H1 (cell line): ENCODE measurements around the gene CAP2. TPM values are rescaled to one million over a fixed set of nuclear protein-coding genes. Genes with fewer than 3 reads are reported as not detected.

Experiments used
- CTCF ChIA-PET: fragments of 300-600 bp; sonication (Branson Sonifier 250); formaldehyde crosslinking; loops from one replicate; lab custom pipeline; 2021; ENCODE audit not compliant: partially characterized antibody; lab: Charles Lee
- POLR2A ChIA-PET: fragments of 300-600 bp; sonication (Branson Sonifier 250); formaldehyde crosslinking; loops from one replicate; lab custom pipeline; 2021; ENCODE audit warnings: inconsistent platforms; ENCODE audit not compliant: partially characterized antibody; lab: Charles Lee
- DNase-seq, 2 experiments: peaks; one replicate each; pipeline versions ENCODE4 v3.0.0 to v3.0.0-alpha.2; 2010 to 2022; ENCODE audit warnings: low spot score in 2 of 2, low read depth in 1 of 2, mixed read lengths in 1 of 2
- FAIRE-seq: peaks from 2 replicates; lab custom pipeline; 2011; peaks lifted over from hg19 to GRCh38; lab: Jason Lieb, UNC
- H2AFZ ChIP-seq: 2 replicates; pipeline ENCODE4 v1.8.1; 2012; ENCODE audit warnings: low read length, inconsistent platforms
- H2AK5ac ChIP-seq: 2 replicates; pipeline ENCODE4 v1.6.1; 2013; ENCODE audit warnings: low read depth, low read length
- H2BK120ac ChIP-seq: replicated peaks from 2 replicates; pipeline ENCODE3; 2013; ENCODE audit warnings: low read depth, low read length, inconsistent platforms
- H2BK12ac ChIP-seq: 2 replicates; pipeline ENCODE4 v1.6.1; 2013; ENCODE audit warnings: low read depth, low read length
- H2BK15ac ChIP-seq: 2 replicates; pipeline ENCODE4 v1.6.1; 2013; ENCODE audit warnings: low read length
- H2BK20ac ChIP-seq: 2 replicates; pipeline ENCODE4 v1.6.1; 2013; ENCODE audit warnings: low read length
- H2BK5ac ChIP-seq: 2 replicates; pipeline ENCODE4 v1.6.1; 2013; ENCODE audit warnings: low read depth, low read length
- H3K14ac ChIP-seq: 2 replicates; pipeline ENCODE4 v1.6.1; 2013; ENCODE audit warnings: inconsistent platforms; ENCODE audit not compliant: insufficient read length
- H3K18ac ChIP-seq: 2 replicates; pipeline ENCODE4 v1.6.1; 2013; ENCODE audit warnings: low read length; ENCODE audit errors: extremely low read depth
- H3K23ac ChIP-seq: 2 replicates; pipeline ENCODE4 v1.6.1; 2013; ENCODE audit warnings: inconsistent platforms; ENCODE audit not compliant: insufficient read length
- H3K23me2 ChIP-seq: 2 replicates; pipeline ENCODE4 v1.6.1; 2013; ENCODE audit warnings: low read depth, low read length
- H3K27ac ChIP-seq: 2 replicates; pipeline ENCODE4 v1.6.1; 2011; ENCODE audit warnings: low read depth, low read length, inconsistent platforms
- H3K27me3 ChIP-seq, 4 experiments: replicated peaks in 1 of 4; 1 replicate in 1 of 4; 2 replicates in 3 of 4; pipeline versions ENCODE4 v1.6.1 to v1.8.1; 2011 to 2013; ENCODE audit warnings: low read length in 3 of 4, mild to moderate bottlenecking in 3 of 4, inconsistent platforms in 2 of 4, mixed read lengths in 2 of 4, moderate library complexity in 1 of 4; ENCODE audit not compliant: control insufficient read depth in 3 of 4, insufficient read depth in 3 of 4; ENCODE audit errors: extremely low read depth in 1 of 4
- H3K36me3 ChIP-seq, 4 experiments: 2 replicates each; pipeline versions ENCODE4 v1.6.1 to v1.8.1; 2011 to 2013; ENCODE audit warnings: mild to moderate bottlenecking in 4 of 4, low read length in 3 of 4, moderate library complexity in 2 of 4, control low read depth in 1 of 4, inconsistent platforms in 1 of 4; ENCODE audit not compliant: insufficient read depth in 4 of 4, control insufficient read depth in 2 of 4
- H3K4ac ChIP-seq: replicated peaks from 2 replicates; pipeline ENCODE3; 2013; ENCODE audit warnings: low read length, low read depth, mixed read lengths, inconsistent platforms; ENCODE audit not compliant: insufficient read length
- H3K4me1 ChIP-seq, 4 experiments: replicated peaks in 1 of 4; 1 replicate in 1 of 4; 2 replicates in 3 of 4; pipeline versions ENCODE4 v1.6.1 to v1.8.1; 2011 to 2013; ENCODE audit warnings: low read length in 3 of 4, inconsistent platforms in 2 of 4, mixed read lengths in 1 of 4; ENCODE audit not compliant: insufficient read depth in 4 of 4, control insufficient read depth in 3 of 4
- H3K4me2 ChIP-seq, 2 experiments: 2 replicates each; pipeline versions ENCODE4 v1.6.1 to v1.8.1; 2011 to 2013; ENCODE audit warnings: low read depth in 2 of 2, low read length in 2 of 2, control low read depth in 1 of 2, inconsistent platforms in 1 of 2, mild to moderate bottlenecking in 1 of 2; ENCODE audit not compliant: insufficient read depth in 1 of 2
- H3K4me3 ChIP-seq, 4 experiments: fragments of 200-600, 300-600 bp in 1 of 4; sonication (generic), shearing (Covaris generic), sonication (Bioruptor Twin) in 1 of 4; 2 replicates each; pipeline versions ENCODE4 v1.5.1 to v1.8.1; 2011 to 2016; ENCODE audit warnings: low read length in 4 of 4, low read depth in 3 of 4, control low read depth in 2 of 4, inconsistent platforms in 2 of 4, mild to moderate bottlenecking in 2 of 4, mixed read lengths in 1 of 4, moderate library complexity in 1 of 4; ENCODE audit not compliant: insufficient read depth in 2 of 4; ENCODE audit errors: extremely low read depth in 1 of 4
- H3K56ac ChIP-seq: replicated peaks from 2 replicates; pipeline ENCODE3; 2013; ENCODE audit warnings: low read depth, mild to moderate bottlenecking, mixed read lengths, low read length, inconsistent platforms; ENCODE audit not compliant: insufficient read length
- H3K79me1 ChIP-seq: 2 replicates; pipeline ENCODE4 v1.6.1; 2013; ENCODE audit warnings: low read depth, low read length, control low read depth
- H3K79me2 ChIP-seq, 2 experiments: 2 replicates each; pipeline versions ENCODE4 v1.6.1 to v1.8.1; 2012 to 2013; ENCODE audit warnings: low read length in 2 of 2, mild to moderate bottlenecking in 2 of 2, inconsistent platforms in 1 of 2; ENCODE audit not compliant: insufficient read depth in 2 of 2, control insufficient read depth in 1 of 2
- H3K9ac ChIP-seq, 4 experiments: replicated peaks in 1 of 4; 1 replicate in 1 of 4; 2 replicates in 3 of 4; pipeline versions ENCODE4 v1.6.1 to v1.8.1; 2011 to 2013; ENCODE audit warnings: low read depth in 3 of 4, low read length in 3 of 4, control low read depth in 2 of 4, mild to moderate bottlenecking in 2 of 4, moderate library complexity in 2 of 4, inconsistent platforms in 1 of 4; ENCODE audit errors: extremely low read depth in 1 of 4
- H3K9me3 ChIP-seq, 2 experiments: 2 replicates each; pipeline versions ENCODE4 v1.6.1 to v1.8.1; 2012 to 2013; ENCODE audit warnings: mild to moderate bottlenecking in 2 of 2, moderate library complexity in 2 of 2, control low read depth in 1 of 2, inconsistent platforms in 1 of 2, low read depth in 1 of 2, low read length in 1 of 2, mixed read lengths in 1 of 2; ENCODE audit not compliant: insufficient read depth in 2 of 2
- H4K20me1 ChIP-seq, 2 experiments: replicated peaks in 1 of 2; 2 replicates each; pipeline versions ENCODE3 to v1.8.1; 2011 to 2013; ENCODE audit warnings: inconsistent platforms in 2 of 2, low read length in 2 of 2, mild to moderate bottlenecking in 1 of 2; ENCODE audit not compliant: insufficient read depth in 2 of 2, control insufficient read depth in 1 of 2
- H4K5ac ChIP-seq: 2 replicates; pipeline ENCODE4 v1.6.1; 2013; ENCODE audit warnings: low read length, low read depth, mixed read lengths, inconsistent platforms; ENCODE audit not compliant: insufficient read length
- H4K8ac ChIP-seq: 2 replicates; pipeline ENCODE4 v1.8.0; 2013; ENCODE audit warnings: mild to moderate bottlenecking, moderate library complexity, low read length, inconsistent platforms; ENCODE audit not compliant: insufficient read depth; ENCODE audit errors: extremely low read depth
- H4K91ac ChIP-seq: replicated peaks from 2 replicates; pipeline ENCODE3; 2013; ENCODE audit warnings: low read length, mixed read lengths, inconsistent platforms; ENCODE audit not compliant: insufficient read length
- CBX5 ChIP-seq: fragments of 300-800, 300-1000 bp; sonication (generic); IDR thresholded peaks from 2 replicates; pipeline ENCODE4 v1.7.1; 2016; ENCODE audit warnings: antibody characterized with exemption, low read length, low read depth
- SUZ12 ChIP-seq: fragments of 200-600 bp; sonication (generic); IDR thresholded peaks from 2 replicates; pipeline ENCODE4 v1.6.1; 2012; ENCODE audit warnings: mild to moderate bottlenecking, inconsistent platforms, low read length, moderate library complexity, mixed read lengths
- TBP ChIP-seq: IDR thresholded peaks from 2 replicates; pipeline ENCODE4 v1.6.1; 2011; ENCODE audit warnings: low read depth, low read length, improper control_type of control experiment
- ZNF274 ChIP-seq: IDR thresholded peaks from 2 replicates; pipeline ENCODE4 v1.7.0; 2012; ENCODE audit warnings: low read length, borderline replicate concordance; ENCODE audit errors: extremely low read depth
- WGBS, 2 experiments: shearing (Covaris generic) in 1 of 2; methylation state at CpG; one replicate each; pipeline versions ENCODE4 v1.1.6 to v1.1.7; 2013 to 2015; ENCODE audit warnings: low lambda C conversion rate in 2 of 2, mixed read lengths in 2 of 2, inconsistent platforms in 1 of 2, low coverage in 1 of 2, missing lambda C conversion rate in 1 of 2; ENCODE audit not compliant: insufficient replicate concordance in 2 of 2, insufficient coverage in 1 of 2, insufficient read length in 1 of 2; ENCODE audit errors: extremely low coverage in 1 of 2, missing lambda C conversion rate in 1 of 2; 5-methylcytosine and 5-hydroxymethylcytosine counted together
- polyA plus RNA-seq, 7 experiments: library from polyadenylated mRNA; depleted of rRNA in 3 of 7; stranded (reverse) in 5 of 7; unstranded in 2 of 7; fragments of >200 nt in 5 of 7; fragments of 200-250 nt in 2 of 7; gene quantifications; 1 replicate in 5 of 7; 2 replicates in 1 of 7; 4 replicates in 1 of 7; pipeline versions ENCODE4 v1.2.1 to v1.2.3, GENCODE V29; 2011 to 2013; ENCODE audit warnings: missing spikeins in 2 of 7, mixed read lengths in 2 of 7
- total RNA-seq: library from RNA; stranded (reverse); fragmentation: NEBNext Ultra II Directional; extraction: Animal tissue kit (Norgen Biotek cat#: 25700); gene quantifications from 2 replicates; pipeline ENCODE4 v1.2.1, GENCODE V29; 2021
- TF ChIP-seq, protein P1 (sequence below): IDR thresholded peaks from 2 replicates; pipeline ENCODE4 v1.6.1; 2012; ENCODE audit warnings: inconsistent platforms

The CAP2 gene
- total and polyA plus RNA-seq, 2 of the 8 experiments (the other 6 are each of a cell fraction or from before 2014, with no cell fraction given): 7.2 to 10.0 TPM

DNA sequence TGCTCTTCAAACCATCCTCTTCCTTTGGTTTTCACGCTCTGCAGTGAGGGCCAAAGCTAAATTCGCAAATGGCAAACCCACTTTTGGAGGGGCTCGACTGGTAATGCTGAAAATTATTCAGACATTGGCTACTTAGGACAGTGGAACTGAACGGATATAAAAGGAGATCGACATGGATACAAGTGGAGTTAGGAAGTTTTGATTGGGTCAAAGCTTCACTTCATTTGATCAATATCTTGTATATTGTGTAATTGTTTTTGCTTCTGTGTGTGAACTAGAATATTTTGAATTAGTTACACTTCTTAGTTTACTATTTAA is 207.9 kb downstream of the CAP2 start:
- H3K9me3 ChIP-seq: no peaks in the 10 kb centered on the region
- no peak overlapping the region for H2BK5ac ChIP-seq
- H2BK12ac ChIP-seq: no peak overlapping the region
- peaks cover 0 to 6% (median 0%) of the 10 kb centered on the region in 4 experiments; a peak in 2 of 8 replicates for H3K36me3 ChIP-seq
- FAIRE-seq (no peak), DNase-seq (no peak)
- no peak overlapping the region for H3K23ac ChIP-seq
- no peak overlapping the region for H4K8ac ChIP-seq
- no peak overlapping the region for H2BK15ac ChIP-seq
- H2AFZ ChIP-seq: peak overlapping the region; percentile 74
- H3K79me1 ChIP-seq: no peaks in the 10 kb centered on the region
- no peaks in the 10 kb centered on the region for H4K20me1 ChIP-seq
- H2BK120ac ChIP-seq: no peak overlapping the region
- no peaks in the 10 kb centered on the region for H3K27me3 ChIP-seq
- ChIA-PET CTCF (interaction anchor here (0.8 to 2.8 kb wide), 4 partner anchors 11 to 451 kb away, joined by 3 to 15 read pairs (median 3); no protein-coding TSS in a partner anchor), POLR2A (interaction anchor here (2.0 to 3.2 kb wide), 3 partner anchors 9 to 11 kb away, joined by 10 to 14 read pairs (median 11); no protein-coding TSS in a partner anchor)
- H4K5ac ChIP-seq: no peak overlapping the region
- no peak overlapping the region for H3K27ac ChIP-seq
- 0 out of 7 replicates have a peak, but pooled peaks cover 0 to 4% (median under 1%) of the 10 kb centered on the region in 4 experiments for H3K4me1 ChIP-seq
- 47% methylated on average over 5 of the region's 5 CpGs; no CpG with 5 or more reads in 1 of the 2 experiments for WGBS, 2 experiments
- H3K4me2 ChIP-seq: peak overlapping the region; percentile 74 to 76
- H2BK20ac ChIP-seq: no peak overlapping the region
- H3K9ac ChIP-seq: peak overlapping the region in 1 of 4 experiments; percentile 0; a peak in 1 of 7 replicates
- H2AK5ac ChIP-seq: no peak overlapping the region
- peak overlapping the region; percentile 53 to 95 (median 72) for H3K4me3 ChIP-seq
- no peak overlapping the region for H3K14ac ChIP-seq
- no peak for TF ChIP-seq CBX5
- no peak for TF ChIP-seq TBP
- TF ChIP-seq ZNF274: no peak
- TF ChIP-seq SUZ12: no peak
- TF ChIP-seq, protein P1, sequence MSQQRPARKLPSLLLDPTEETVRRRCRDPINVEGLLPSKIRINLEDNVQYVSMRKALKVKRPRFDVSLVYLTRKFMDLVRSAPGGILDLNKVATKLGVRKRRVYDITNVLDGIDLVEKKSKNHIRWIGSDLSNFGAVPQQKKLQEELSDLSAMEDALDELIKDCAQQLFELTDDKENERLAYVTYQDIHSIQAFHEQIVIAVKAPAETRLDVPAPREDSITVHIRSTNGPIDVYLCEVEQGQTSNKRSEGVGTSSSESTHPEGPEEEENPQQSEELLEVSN: no peak
- H4K91ac ChIP-seq: no peak overlapping the region
- no peaks in the 10 kb centered on the region for H3K79me2 ChIP-seq
- H3K18ac ChIP-seq: no peak overlapping the region
- peaks cover 6% of the 10 kb centered on the region; the same call in 1 of the 2 replicates for H3K23me2 ChIP-seq
- H3K56ac ChIP-seq: no peak overlapping the region
- H3K4ac ChIP-seq: no peak overlapping the region
